K562 (cell line): ENCODE data around the gene NF1. TPM values are rescaled to one million over a fixed set of nuclear protein-coding genes. Genes with fewer than 3 reads are reported as not detected.

ENCODE experiments used
- CBX8 ChIP-seq: fragments of 200-600 bp; sonication (generic); IDR thresholded peaks from 2 replicates; pipeline ENCODE4 v1.6.1; 2012; ENCODE audit warnings: borderline replicate concordance, mixed run types, low read depth, mild to moderate bottlenecking, moderate library complexity, mixed read lengths, low read length, control low read depth, inconsistent platforms; ENCODE audit not compliant: poor library complexity, severe bottlenecking; ENCODE audit errors: extremely low read depth
- ERF ChIP-seq: fragments of 450-650 bp; formaldehyde crosslinking; IDR thresholded peaks from 2 replicates; pipeline ENCODE4 v1.4.0; 2020; ENCODE audit warnings: mild to moderate bottlenecking, mixed read lengths
- GABPA ChIP-seq: fragments of 200-800 bp; sonication (Bioruptor generic); conservative IDR thresholded peaks from 2 replicates; pipeline ENCODE4 v1.6.1; 2016; ENCODE audit warnings: low read depth, missing genetic modification characterization, missing compliant biosample characterization
- MYNN ChIP-seq, 2 experiments: sonication (generic); formaldehyde crosslinking in 1 of 2; IDR thresholded peaks; 2 replicates each; pipeline versions ENCODE4 v1.5.0 to v1.6.1; 2016 to 2020; ENCODE audit warnings: antibody characterized with exemption in 1 of 2, missing genetic modification reagents in 1 of 2
- NR1H2 ChIP-seq: sonication (generic); formaldehyde crosslinking; IDR thresholded peaks from 2 replicates; pipeline ENCODE4 v1.4.0; 2020; ENCODE audit warnings: mild to moderate bottlenecking, missing genetic modification reagents
- RAD21 ChIP-seq, 2 experiments: fragments of 250-450 bp in 1 of 2; fragments of 450-650 bp in 1 of 2; sonication (Bioruptor Pico) in 1 of 2; formaldehyde crosslinking in 1 of 2; IDR thresholded peaks in 1 of 2; conservative IDR thresholded peaks in 1 of 2; 2 replicates each; pipeline versions ENCODE4 v1.4.0 to v1.8.0; 2020 to 2022; ENCODE audit warnings: mild to moderate bottlenecking in 2 of 2, moderate library complexity in 1 of 2
- THAP7 ChIP-seq: fragments of 250-450 bp; sonication (Bioruptor Pico); IDR thresholded peaks from 2 replicates; pipeline ENCODE4 v1.5.0; 2021
- ZNF217 ChIP-seq: sonication (generic); formaldehyde crosslinking; IDR thresholded peaks from 2 replicates; pipeline ENCODE4 v1.8.0; 2022; ENCODE audit warnings: mild to moderate bottlenecking, missing genetic modification reagents
- ZNF318 ChIP-seq, 2 experiments: fragments of 450-650 bp; IDR thresholded peaks; 2 replicates each; pipeline ENCODE4 v1.6.1; 2016; ENCODE audit warnings: mild to moderate bottlenecking in 2 of 2, borderline replicate concordance in 1 of 2, low read depth in 1 of 2, moderate library complexity in 1 of 2
- ZNF507 ChIP-seq: conservative IDR thresholded peaks from 2 replicates; pipeline ENCODE4 v1.6.1; 2017; ENCODE audit warnings: missing genetic modification characterization, missing compliant biosample characterization
- ZNF592 ChIP-seq: fragments of 450-650 bp; IDR thresholded peaks from 2 replicates; pipeline ENCODE4 v1.6.1; 2017; ENCODE audit warnings: antibody characterized with exemption, mild to moderate bottlenecking
- polyA plus RNA-seq, 8 experiments: library from polyadenylated mRNA; depleted of rRNA in 4 of 8; stranded (reverse) in 5 of 8; unstranded in 3 of 8; fragments of >200 nt; fragmentation: Nextera tagmentation in 2 of 8; fragmentation: Illumina TruSeq in 1 of 8; extraction: Ambion mirVana in 2 of 8; extraction: Trizol in 1 of 8; gene quantifications; 2 replicates each; pipeline versions ENCODE4 v1.2.1 to v1.2.3, GENCODE V29; 2011 to 2014; ENCODE audit warnings: inconsistent platforms in 1 of 8, missing spikeins in 1 of 8
- total RNA-seq, 7 experiments: library from RNA; depleted of rRNA in 6 of 7; stranded (reverse); fragments of >200 nt in 6 of 7; fragmentation: Illumina TruSeq in 2 of 7; extraction: Trizol in 2 of 7; gene quantifications; 2 replicates each; pipeline versions ENCODE4 v1.2.1 to v1.2.3, GENCODE V29; 2011 to 2021; ENCODE audit warnings: low replicate concordance in 1 of 7

NF1 gene
- total and polyA plus RNA-seq, 9 of the 15 experiments (the other 6 are each of a cell fraction or from before 2014, with no cell fraction given) = 3.4 to 41.9 (median 24.3) TPM

- TF ChIP-seq CBX8 (no peak), ZNF507 (tag) (no peak), THAP7 (CRISPR knock-in tag) (no peak), RAD21 (CRISPR knock-in tag; conservative IDR thresholded peaks at IDR 0.05 in 1 of 2, IDR thresholded peaks at IDR 0.05 in 1 of 2) (no peak), ZNF318 (IDR thresholded peaks at IDR 0.05; ENCODE audit: borderline replicate concordance in 1 of 2, low read depth in 1 of 2) (no peak), ERF (no peak), MYNN (IDR thresholded peaks at IDR 0.05) (no peak), MYNN (CRISPR knock-in tag; IDR thresholded peaks at IDR 0.05) (no peak), ZNF592 (no peak), NR1H2 (no peak), ZNF217 (CRISPR knock-in tag) (no peak), GABPA (tag) (no peak)
Observed at GRCh38 chr17:31155208-31155810, 60.5 kb downstream of the NF1 start (continued).
